Measurements from ENCODE around the gene PANX2. TPM values are rescaled to one million over a fixed set of nuclear protein-coding genes. Genes with fewer than 3 reads are reported as not detected.

Gene PANX2, protein sequence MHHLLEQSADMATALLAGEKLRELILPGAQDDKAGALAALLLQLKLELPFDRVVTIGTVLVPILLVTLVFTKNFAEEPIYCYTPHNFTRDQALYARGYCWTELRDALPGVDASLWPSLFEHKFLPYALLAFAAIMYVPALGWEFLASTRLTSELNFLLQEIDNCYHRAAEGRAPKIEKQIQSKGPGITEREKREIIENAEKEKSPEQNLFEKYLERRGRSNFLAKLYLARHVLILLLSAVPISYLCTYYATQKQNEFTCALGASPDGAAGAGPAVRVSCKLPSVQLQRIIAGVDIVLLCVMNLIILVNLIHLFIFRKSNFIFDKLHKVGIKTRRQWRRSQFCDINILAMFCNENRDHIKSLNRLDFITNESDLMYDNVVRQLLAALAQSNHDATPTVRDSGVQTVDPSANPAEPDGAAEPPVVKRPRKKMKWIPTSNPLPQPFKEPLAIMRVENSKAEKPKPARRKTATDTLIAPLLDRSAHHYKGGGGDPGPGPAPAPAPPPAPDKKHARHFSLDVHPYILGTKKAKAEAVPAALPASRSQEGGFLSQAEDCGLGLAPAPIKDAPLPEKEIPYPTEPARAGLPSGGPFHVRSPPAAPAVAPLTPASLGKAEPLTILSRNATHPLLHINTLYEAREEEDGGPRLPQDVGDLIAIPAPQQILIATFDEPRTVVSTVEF
- 2.4 TPM for total RNA-seq

DNA sequence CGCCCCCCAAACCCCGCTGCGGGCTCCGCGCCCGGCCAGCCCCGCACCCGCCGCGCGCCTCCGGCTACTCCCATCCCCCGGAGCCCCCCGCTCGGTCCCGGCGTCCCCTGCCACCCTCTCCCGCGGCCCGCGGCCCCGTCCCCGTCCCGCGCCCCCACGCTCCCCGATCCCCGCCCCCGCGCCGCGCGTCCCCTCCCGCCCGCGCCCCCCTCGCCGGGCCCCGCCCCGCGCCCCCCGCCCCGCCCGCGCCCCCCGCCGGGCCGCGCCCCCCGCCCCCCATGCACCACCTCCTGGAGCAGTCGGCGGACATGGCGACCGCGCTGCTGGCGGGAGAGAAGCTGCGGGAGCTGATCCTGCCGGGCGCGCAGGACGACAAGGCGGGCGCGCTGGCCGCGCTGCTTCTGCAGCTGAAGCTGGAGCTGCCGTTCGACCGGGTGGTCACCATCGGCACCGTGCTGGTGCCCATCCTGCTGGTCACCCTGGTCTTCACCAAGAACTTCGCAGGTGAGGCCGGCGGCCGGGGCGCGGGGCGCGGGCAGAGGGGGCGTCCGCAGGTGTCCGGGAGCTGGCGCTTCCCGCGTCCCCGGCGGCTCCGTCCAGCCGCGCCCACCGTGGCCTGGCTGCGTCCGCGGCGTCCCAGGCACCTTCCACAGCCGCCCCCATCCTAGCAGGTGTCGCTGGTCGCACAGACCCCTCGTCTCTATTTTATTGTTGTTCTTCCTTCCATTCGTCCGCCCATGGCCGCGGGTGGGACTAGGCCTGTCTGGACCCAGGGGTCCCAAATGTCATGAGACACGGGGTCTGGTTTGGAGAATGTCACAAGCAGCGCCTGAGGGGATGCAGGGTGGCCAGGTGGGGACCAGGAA is at the start of gene PANX2:
PANX2 (plus strand) TSS at position 279 of the 866 bp plus-strand sequence; CDS start at position 279, 0 bp downstream.

GRCh38 chr22:50185375-50186087 is 15.0 kb downstream of the PANX2 start, which contains the start of gene TRABD:
TRABD (plus strand) TSS chr22:50185913; CDS start chr22:50193061, 7,148 bp downstream.

DNA sequence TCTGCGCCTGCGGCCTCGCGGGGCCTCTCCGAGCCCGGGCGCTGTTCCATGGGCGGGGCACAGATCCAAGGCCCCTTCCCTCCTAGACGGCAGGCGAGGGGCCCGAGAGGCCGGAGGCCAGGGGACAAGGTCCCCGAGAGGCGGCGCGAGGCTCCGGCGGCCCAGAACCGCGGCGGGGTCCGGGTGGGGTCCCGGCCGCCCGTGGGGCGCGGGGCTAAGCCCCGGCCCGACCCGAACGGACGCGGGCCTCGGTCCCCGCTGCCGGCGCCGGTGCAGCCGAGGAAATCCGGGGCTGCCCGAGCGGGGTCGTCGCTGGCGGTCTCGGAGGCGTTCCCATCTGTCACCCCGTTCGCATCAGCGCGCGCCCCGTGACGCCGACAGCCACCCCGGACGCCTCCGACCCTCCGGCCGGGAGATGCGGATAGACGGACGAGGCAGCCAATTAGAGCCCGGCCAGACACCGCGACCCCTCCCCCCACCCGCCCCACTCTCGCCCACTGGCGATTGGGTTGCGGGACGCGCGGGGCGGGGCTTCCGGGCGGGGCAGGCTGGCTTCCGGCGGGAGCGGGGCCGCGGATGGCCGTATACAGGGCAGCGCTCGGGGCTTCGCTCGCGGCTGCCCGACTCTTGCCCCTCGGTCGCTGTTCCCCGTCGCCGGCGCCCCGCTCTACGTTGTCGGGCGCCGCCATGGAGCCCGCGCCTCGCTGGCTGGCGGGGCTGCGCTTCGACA is 30.1 kb downstream of the PANX2 start, which contains the start of gene SELENOO:
SELENOO (plus strand) TSS at position 551 of the 730 bp plus-strand sequence; CDS start at position 577, 26 bp downstream.

Other genes starting within 250 kb of the PANX2 start
- 42.3 TPM for gene PIM3, start 210.0 kb upstream of the PANX2 start, total RNA-seq
- gene IL17REL, start 158.0 kb upstream of the PANX2 start, total RNA-seq: 0.55 TPM
- not detected for gene TTLL8, start 112.4 kb upstream of the PANX2 start, total RNA-seq
- 7.2 TPM for gene MLC1, start 85.3 kb upstream of the PANX2 start, total RNA-seq
- 5.6 TPM for gene MOV10L1, start 80.7 kb upstream of the PANX2 start, total RNA-seq
- 17.3 TPM for gene TRABD, start 15.2 kb downstream of the PANX2 start, total RNA-seq
- gene SELENOO, start 30.3 kb downstream of the PANX2 start, total RNA-seq: 17.5 TPM
- 65.6 TPM for gene TUBGCP6, start 74.3 kb downstream of the PANX2 start, total RNA-seq
- gene HDAC10, start 80.5 kb downstream of the PANX2 start, total RNA-seq: 30.9 TPM
- gene MAPK12, start 91.0 kb downstream of the PANX2 start, total RNA-seq: 18.9 TPM
- gene MAPK11, start 99.6 kb downstream of the PANX2 start, total RNA-seq: 7.6 TPM
- 169 TPM for gene PLXNB2, start 136.9 kb downstream of the PANX2 start, total RNA-seq
- gene DENND6B, start 156.3 kb downstream of the PANX2 start, total RNA-seq: 16.9 TPM
- 56.1 TPM for gene PPP6R2, start 172.6 kb downstream of the PANX2 start, total RNA-seq

Data from camera-type eye (tissue), 1 donor.